Activated CD4-positive, CD25-positive, alpha-beta regulatory T cell treated with anti-CD3 and anti-CD28 coated beads, Interleukin-2, amount 50 U/mL, for 72 hours (primary cell): ENCODE measurements around the gene MAP4K2.

ENCODE experiments used
- DNase-seq: peaks from one replicate; pipeline ENCODE4 v3.0.0; 2021

The MAP4K2 gene

GRCh38 chr11:64810891-64811272 lies 7.9 kb upstream of the MAP4K2 start:
- DNase-seq, result no peak

- peak; percentile 65 for DNase-seq
Measured at GRCh38 chr11:64810271-64810890, 7.4 kb upstream of the MAP4K2 start, which contains the start of gene MEN1. TSS of gene MEN1 (minus strand) at chr11:64810551. CDS start at chr11:64810109, 442 bp downstream.

- no peak for DNase-seq
Measured at GRCh38 chr11:64809781-64810241, 6.8 kb upstream of the MAP4K2 start.

- no peak for DNase-seq
Measured at GRCh38 chr11:64805481-64805880, 2.5 kb upstream of the MAP4K2 start.

- DNase-seq, result no peak
Measured at GRCh38 chr11:64804346-64805210, 1.6 kb upstream of the MAP4K2 start.

- DNase-seq, result no peak
Measured at GRCh38 chr11:64803846-64804345, 882 bp upstream of the MAP4K2 start.

- no peak for DNase-seq
Measured at GRCh38 chr11:64802370-64803157, 450 bp downstream of the MAP4K2 start.

GRCh38 chr11:64801561-64802369 lies 1.2 kb downstream of the MAP4K2 start:
- DNase-seq, result no peak

- DNase-seq, result no peak
Measured at GRCh38 chr11:64801158-64801464, 1.9 kb downstream of the MAP4K2 start.

GRCh38 chr11:64800303-64801157 lies 2.5 kb downstream of the MAP4K2 start:
- no peak for DNase-seq

GRCh38 chr11:64799623-64800302 lies 3.3 kb downstream of the MAP4K2 start:
- no peak for DNase-seq

GRCh38 chr11:64799256-64799622 lies 3.8 kb downstream of the MAP4K2 start:
- DNase-seq, result no peak

GRCh38 chr11:64796757-64797541 lies 6.1 kb downstream of the MAP4K2 start:
- DNase-seq, result no peak

GRCh38 chr11:64796047-64796756 lies 6.8 kb downstream of the MAP4K2 start:
- DNase-seq, result peak; percentile 19

- peak; percentile 13 for DNase-seq
Measured at GRCh38 chr11:64794526-64794925, 8.5 kb downstream of the MAP4K2 start.

- peak; percentile 25 for DNase-seq
Measured at GRCh38 chr11:64793271-64794160, 9.5 kb downstream of the MAP4K2 start.

GRCh38 chr11:64792482-64792881 lies 10.5 kb downstream of the MAP4K2 start:
- DNase-seq, result peak; percentile 28

- DNase-seq, result peak; percentile 25
Measured at GRCh38 chr11:64791781-64792291, 11.2 kb downstream of the MAP4K2 start.
